OCI-M1 (cell line): ENCODE results near the gene ZBTB8OS.
"Not testable (repeated sequence)": the region's sequence is repeated elsewhere in the genome, so short reads cannot be mapped to it uniquely, and the experiment has no call there.

Experiments
- DNase-seq: peaks from one replicate; lab custom pipeline; 2025; lab: John Stamatoyannopoulos, UW

ZBTB8OS gene

GRCh38 chr1:32650752-32651460 lies 556 bp upstream of the ZBTB8OS start, which contains the start of gene RBBP4:
RBBP4 (plus strand) TSS chr1:32651208; CDS start chr1:32651307, 99 bp downstream.
- peak; percentile 98 for DNase-seq

DNA sequence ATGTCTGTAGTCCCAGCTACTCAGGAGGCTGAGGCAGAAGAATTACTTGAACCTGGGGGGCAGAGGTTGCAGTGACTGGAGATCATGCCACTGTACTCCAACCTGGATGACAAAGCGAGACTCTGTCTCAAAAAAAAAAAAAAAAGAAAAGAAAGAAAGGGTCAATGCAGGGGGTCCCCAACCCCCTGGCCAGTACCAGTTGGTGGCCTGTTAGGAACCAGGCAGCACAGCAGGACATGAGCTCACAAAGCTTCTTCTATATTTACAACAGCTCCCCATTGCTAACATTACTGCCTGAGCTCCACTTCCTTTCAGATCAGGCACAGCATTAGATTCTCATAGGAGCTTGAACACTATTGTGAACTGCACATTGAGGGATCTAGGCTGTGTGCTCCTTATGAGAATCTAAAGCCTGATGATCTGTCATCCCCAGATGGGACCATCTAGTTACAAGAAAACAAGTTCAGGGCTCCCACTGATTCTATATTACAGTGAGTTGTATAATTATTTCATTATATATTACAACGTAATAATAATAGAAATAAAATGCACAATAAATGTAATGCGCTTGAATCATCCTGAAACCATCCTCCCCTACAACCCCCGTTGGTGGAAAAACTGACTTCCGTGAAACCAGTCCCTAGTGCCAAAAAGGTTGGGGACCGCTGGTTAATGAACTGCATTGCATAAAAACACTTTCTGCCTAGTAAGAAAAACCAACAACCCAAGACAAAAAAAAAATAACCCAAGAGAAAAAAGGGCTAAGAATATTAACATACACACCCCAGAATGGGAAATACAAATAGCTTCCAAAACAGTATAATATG lies 2.8 kb downstream of the ZBTB8OS start:
- DNase-seq: no peak

DNA sequence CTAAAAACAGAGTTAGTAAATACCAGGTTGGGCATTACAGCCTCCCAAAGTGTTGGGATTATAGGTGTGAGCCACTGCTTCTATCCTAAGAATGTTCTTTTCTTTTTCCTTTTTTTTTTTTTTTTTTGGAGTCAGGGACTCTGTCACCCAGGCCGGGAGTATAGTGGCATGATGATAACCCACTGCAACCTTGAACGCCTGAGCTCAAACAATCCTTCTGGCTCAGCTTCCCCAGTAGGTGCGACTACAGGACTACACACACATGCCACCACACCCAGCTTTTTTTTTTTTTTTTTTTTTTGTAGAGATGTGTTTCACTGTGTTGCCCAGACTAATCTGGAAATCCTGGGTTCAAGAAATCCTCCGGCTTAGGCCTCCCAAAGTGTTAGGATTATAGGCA lies 5.9 kb downstream of the ZBTB8OS start:
- no peak for DNase-seq

- not testable (repeated sequence) for DNase-seq
These were observed 8.0 kb downstream of the ZBTB8OS start for GRCh38 chr1:32642292-32642827.

DNA sequence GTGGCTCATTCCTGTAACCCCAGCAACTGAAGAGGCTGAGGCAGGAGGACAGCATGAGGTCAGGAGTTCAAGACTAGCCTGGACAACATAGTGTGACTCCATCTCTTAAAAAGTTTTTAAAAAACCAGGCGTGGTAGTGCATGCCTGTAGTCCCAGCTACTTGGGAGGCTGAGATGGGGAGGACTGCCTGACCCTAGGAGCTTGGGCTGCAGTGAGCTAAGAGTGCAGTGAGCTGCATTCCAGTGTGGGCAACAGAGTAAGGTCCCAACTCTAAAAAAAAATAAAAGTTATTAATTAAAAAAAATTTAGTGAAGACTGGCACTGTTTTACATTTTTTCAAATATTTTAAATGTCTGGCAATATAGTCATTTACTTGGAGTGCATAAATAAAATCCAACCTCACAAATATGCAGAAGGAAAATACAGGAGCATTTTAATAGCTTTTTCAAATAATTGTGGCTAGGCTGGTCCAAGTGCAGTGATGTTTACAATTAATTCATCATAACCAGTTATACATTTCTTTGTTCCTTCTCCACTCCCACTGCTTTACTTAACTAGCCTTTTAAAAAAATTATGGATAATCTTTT lies 10.8 kb downstream of the ZBTB8OS start:
- no peak for DNase-seq

DNA sequence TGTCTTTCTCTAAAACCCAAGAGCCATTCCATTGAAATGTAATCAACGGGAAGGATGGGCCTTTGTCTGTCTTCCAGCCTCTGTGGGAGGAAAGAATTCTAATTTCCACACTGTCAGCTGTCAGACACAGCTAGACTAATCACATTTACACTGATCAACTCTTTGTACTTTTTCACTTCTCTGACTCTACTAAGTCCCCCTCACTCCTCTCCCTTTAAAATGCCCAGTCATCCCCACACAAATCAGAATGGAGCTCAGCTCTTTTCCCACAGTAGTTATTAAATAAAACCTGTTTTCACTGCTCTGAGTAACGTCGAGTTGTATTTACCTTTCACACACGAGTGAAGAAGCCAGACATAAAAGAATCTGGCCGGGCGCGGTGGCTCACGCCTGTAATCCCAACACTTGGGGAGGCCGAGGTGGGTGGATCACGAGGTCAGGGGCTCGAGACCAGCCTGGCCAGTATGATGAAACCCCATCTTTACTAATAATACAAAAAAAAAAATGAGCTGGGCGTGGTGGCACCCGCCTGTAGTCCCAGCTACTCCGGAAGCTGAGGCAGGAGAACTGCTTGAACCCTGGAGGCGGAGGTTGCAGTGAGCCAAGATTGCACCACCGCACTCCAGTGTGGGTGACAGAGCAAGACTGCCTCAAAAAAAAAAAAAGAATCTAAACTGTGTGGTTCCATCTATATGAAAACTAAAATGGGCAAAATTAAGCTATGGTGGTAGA lies 13.3 kb downstream of the ZBTB8OS start:
- no peak for DNase-seq

DNA sequence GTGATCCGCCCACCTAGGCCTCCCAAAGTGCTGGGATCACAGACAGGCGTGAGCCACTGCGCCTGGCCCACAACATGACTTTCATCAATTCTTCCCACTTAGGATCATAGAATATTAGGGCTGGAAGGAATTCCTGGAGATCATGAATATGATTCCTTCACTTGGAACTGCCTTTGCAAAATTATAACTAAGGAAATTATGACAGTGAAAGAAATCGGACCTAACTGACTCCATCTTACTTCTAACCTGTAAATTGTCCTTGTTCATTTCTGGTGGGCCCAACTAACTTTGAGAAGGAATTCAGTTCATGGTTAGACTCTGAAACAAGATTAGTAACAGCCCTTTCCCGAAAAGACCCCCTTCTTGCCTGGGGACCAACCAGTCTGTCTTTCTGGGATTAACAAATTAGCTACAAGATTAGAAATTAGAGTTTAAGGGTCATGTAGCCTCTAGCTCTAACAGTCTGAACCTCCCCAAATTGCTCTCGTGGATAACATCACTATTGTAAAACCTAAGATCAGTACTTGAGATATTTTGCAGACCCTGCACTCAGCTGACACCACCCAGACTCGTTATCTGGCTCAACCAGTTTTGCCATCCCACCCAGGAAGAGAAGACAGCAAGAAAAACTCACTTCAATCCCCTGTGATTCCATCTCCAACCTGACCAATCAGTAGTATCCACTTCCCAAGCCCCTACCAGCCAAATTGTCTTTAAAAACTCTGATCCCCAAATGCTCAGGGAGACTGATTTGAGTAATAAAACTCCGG lies 14.7 kb downstream of the ZBTB8OS start:
- no peak for DNase-seq

- DNase-seq: no peak
These were observed 17.5 kb downstream of the ZBTB8OS start for GRCh38 chr1:32632829-32633228.

DNA sequence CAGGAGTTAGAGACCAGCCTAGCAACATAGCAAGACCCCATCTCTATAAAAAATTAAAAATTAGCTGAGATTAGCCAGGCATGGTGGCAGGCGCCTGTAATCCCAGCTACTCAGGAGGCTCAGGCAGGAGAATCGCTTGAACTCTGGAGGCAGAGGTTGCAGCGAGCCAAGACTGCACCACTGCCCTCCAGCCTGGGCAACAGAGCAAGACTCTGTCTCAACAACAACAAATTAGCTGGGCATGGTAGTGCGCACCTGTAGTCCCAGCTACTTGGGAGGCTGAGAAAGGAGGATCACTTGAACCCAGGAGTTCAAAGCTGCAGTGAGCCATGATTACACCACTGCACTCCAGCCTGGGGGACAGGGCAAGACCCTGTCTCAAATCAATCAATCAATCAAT lies 20.2 kb downstream of the ZBTB8OS start:
- not testable (repeated sequence) for DNase-seq

DNA sequence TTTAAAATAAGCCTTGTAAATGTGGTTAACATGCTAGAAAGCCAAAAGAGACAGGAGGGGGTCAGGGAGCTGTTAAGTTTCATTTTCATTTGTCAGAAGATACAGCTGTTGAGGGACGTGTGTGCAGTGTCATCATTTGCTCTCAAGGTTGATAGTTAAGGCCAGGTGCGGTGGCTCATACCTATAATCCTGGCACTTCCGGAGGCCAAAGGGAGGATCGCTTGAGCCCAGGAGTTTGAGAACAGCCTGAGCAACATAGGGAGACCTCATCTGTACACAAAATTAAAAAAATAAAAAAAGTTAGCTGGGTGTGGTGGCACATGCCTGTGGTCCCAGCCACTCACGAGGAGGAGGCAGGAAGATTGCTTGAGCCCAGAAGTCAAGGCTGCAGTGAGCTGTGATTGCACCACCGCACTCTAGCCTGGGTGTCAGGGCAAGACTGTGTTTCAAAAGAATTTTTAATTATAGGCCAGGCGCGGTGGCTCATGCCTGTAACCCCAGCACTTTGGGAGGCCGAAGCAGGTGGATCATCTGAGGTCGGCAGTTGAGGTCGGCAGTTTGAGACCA lies 22.7 kb downstream of the ZBTB8OS start:
- no peak for DNase-seq

GRCh38 chr1:32626176-32626575 lies 24.2 kb downstream of the ZBTB8OS start:
- no peak for DNase-seq

DNA sequence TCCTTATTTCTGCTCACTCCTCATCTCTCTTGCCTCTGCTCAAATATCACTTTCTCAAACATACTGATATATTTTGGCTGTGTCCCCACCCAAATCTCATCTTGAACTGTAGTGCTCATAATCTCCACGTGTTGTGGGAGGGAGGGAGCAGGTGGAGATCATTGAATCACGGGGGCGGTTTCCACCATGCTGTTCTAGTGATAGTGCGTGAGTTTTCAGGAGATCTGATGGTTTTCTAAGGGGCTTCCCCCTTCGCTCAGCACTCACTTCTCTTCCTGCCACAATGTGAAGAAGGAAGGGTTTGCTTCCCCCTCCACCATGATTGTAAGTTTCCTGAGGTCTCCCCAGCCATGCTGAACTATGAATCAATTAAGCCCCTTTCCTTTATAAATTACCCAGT lies 26.6 kb downstream of the ZBTB8OS start:
- DNase-seq: no peak

DNA sequence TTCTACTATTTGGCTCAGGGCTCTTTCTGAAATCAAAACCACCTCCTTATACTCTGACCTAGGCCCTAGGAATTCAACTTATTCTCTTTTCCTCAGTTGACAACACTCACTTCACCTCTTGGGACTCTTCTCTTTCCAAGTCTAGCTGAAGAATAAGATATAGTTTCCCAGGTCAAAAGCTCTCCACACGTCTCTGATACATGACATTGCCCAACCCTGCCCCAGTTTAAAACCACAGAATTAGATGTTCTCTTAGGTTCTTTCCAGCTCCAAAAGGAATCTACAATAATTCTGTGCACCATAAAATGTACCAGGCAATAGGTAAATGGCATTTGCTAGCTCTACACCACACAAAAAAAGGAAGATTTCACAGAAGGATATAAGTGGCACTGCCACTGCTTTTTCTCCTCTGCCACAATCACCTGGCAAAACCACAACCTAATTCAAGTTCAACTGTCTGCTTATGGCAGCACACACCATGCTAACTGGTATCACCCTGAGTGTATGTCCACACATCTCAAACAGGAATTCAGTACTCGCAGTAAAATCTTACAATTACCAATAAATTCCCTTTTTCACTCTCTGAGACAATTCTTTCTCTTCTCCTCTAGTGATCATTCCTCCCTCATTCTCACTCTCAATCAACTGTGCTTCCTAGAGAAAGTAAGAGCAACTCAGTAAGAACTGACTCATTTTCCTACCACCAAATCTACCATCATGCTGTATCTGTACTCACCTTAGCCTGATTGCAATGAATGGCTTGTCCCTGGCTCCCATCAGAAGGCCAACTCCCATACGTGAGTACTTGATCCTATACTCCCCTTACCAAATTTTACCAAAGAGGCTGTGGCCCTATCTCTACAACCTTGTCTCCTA lies 27.3 kb downstream of the ZBTB8OS start:
- no peak for DNase-seq

DNA sequence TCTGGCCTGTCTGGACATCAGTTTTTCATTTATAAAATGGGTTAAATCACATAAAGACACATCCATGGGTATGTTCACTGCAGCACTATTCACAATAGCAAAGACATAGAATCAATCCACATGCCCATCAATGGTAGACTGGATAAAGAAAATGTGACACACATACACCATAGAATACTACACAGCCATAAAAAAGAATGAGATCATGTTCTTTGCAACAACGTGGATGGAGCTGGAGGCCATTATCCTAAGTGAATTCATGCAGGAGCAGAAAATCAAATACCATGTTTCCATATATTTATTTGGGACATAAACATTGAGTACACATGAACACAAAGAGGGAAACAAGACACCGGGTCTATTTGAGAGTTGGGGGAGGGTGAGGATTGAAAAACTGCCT lies 28.1 kb downstream of the ZBTB8OS start:
- DNase-seq: no peak

DNA sequence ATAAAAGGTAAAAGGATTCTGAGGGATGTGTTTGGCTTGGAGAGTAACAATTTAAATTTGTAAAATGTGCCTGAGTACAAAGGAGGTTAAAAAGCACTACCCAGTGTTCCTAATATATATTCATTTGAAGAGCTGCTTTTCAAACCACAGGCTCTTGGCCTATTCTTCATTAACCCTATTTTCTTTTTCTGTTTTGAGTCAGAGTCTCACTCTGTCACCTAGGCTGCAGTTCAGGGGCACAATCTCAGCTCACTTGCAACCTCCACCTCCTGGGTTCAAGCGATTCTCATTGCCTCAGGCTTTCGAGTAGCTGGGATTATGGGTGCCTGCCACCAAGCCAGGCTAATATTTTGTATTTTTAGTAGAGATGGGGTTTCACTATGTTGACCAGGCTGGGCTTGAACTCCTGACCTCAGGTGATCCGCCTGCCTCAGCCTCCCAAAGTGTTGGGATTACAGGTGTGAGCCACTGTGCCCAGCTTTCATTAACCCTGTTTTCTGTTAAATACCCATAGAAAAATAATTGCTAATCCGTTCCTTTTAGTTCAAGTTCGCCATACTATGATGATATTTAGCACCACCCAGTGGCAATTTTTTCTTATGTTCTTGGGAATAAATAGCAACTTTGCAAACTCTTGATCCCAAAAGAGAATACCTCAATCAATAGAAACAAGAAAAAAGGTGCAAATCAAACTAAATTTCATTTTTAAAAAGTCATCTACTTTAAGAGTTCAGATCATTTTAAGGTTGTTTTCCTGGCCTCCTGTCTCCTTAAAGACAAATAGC lies 30.5 kb downstream of the ZBTB8OS start:
- peak; percentile 24 for DNase-seq

DNA sequence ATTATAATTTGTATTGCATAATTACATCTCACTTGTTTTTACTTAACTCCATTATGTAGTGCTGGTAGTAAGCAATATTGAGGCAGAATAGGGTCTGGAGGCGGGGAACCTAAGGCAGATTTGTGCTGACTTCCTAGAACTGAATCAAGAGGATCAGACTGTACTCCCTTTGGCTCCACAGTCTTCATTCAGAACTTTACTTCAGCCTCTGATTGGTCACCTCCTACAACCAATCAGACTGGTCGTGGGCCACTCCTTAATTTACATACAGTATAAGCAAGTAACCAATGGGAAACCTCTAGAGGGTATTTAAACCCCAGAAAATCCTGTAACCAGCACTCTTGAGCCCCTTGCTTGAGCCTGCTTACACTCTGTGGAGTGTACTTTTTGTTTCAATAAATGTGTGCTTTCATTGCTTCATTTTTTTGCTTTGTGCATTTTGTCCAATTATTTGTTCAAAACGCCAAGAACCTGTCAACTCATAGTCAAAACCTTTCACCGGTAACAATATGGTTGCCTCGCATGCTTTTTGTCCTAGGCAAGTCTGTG lies 31.6 kb downstream of the ZBTB8OS start:
- DNase-seq: peak; percentile 9

GRCh38 chr1:32613472-32613871 lies 36.9 kb downstream of the ZBTB8OS start:
- no peak for DNase-seq

GRCh38 chr1:32612189-32612881 lies 38.0 kb downstream of the ZBTB8OS start:
- DNase-seq: peak; percentile 77
